GM12872 (cell line): Measurements from ENCODE around the gene SYT15.

Experiments used
- TF ChIP-seq, protein P1 (sequence below): IDR thresholded peaks from 3 replicates; pipeline ENCODE4 v1.5.1; 2011; ENCODE audit warnings: low read depth, mild to moderate bottlenecking, low read length, moderate library complexity; ENCODE audit not compliant: insufficient read depth

The SYT15 gene

DNA sequence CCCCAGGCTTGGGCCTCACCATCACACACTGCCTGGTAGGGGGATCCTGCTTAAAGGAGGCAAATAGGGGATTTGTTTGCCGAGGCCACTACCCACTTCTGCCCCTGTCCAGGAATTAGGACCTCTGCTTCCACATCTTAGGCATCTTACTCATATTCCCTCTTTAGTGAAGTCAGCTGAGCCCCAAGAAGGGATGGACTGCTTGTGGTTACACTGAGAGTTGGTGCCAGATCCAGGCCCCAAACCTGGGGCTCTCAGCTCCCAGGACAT is 20.9 kb upstream of the SYT15 start:
- TF ChIP-seq, protein P1, sequence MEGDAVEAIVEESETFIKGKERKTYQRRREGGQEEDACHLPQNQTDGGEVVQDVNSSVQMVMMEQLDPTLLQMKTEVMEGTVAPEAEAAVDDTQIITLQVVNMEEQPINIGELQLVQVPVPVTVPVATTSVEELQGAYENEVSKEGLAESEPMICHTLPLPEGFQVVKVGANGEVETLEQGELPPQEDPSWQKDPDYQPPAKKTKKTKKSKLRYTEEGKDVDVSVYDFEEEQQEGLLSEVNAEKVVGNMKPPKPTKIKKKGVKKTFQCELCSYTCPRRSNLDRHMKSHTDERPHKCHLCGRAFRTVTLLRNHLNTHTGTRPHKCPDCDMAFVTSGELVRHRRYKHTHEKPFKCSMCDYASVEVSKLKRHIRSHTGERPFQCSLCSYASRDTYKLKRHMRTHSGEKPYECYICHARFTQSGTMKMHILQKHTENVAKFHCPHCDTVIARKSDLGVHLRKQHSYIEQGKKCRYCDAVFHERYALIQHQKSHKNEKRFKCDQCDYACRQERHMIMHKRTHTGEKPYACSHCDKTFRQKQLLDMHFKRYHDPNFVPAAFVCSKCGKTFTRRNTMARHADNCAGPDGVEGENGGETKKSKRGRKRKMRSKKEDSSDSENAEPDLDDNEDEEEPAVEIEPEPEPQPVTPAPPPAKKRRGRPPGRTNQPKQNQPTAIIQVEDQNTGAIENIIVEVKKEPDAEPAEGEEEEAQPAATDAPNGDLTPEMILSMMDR, result no peak

DNA sequence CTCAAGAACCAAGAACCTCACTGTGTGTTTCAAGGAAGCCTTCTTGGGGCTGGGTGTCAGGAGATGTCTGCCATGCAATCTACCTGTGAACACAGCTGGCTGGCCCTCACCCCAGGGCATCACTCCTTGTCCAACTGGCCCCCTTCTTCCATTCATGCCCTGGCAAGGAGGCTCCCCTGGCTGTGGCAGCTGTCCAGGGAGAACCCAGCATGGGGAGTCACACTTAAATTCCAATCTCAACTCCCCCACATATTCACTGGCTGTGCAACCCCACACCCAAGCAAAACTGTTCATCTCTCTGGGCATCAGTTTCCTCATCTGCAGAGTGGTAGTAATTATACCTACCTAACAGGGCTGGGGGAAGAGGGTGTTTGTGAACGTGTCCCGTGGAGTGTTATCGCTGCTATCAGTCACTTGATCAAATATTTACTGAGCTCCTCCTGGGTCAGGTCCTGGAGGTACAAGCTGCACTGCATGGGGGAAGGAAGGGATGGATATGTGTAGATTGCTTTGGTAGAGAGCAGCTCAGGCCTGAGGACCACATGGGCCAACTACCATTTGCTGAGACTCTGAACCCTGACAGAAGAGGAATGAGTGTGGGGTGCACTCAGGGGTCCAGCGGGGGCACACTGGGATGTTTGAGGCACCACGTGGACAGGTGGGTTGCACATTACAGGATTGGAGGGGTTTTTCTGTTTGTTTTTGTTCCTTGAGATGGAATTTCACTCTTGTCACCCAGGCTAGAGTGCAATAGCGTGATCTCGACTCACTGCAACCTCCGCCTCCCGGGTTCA is 20.3 kb upstream of the SYT15 start:
- TF ChIP-seq, protein P1, result no peak

DNA sequence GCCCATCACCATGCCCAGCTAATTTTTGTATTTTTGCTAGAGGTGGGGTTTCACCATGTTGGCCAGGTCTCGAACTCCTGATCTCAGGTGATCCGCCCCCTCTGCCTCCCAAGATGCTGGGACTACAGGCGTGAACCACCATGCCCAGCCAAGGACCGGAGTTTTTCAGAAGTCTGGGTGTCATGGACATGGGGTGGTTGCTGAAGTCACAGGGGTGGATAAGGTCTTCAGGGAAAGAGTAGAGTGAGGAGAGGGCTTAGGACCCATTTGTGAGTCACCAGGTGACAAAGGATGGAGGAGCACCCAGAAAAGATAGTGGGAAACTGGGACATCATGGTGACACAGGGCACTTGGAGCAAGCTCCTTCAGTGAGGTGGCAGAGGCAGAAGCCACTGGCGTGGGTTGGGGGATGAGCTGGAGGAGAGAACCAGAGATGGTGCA is 19.7 kb upstream of the SYT15 start:
- TF ChIP-seq, protein P1, result no peak

DNA sequence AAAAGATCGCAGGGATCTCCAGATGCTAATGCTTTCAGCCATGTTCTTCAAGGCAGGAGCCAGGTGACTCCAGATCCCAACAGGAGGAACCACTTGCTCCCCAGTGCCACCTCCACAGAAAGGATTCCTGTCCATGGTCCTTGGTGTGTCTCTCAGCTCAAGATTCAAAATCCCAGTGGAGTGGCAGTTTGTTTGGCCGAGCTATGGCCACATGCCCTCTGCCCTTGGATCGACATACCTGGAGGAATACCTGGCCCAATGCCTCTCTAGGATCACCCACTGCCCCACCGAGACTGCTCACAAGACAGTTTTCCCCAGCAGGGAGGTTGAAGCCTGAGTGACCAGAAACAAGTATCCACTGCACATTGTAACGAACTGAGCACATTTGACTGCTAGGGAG is 18.5 kb upstream of the SYT15 start:
- TF ChIP-seq, protein P1, result no peak

DNA sequence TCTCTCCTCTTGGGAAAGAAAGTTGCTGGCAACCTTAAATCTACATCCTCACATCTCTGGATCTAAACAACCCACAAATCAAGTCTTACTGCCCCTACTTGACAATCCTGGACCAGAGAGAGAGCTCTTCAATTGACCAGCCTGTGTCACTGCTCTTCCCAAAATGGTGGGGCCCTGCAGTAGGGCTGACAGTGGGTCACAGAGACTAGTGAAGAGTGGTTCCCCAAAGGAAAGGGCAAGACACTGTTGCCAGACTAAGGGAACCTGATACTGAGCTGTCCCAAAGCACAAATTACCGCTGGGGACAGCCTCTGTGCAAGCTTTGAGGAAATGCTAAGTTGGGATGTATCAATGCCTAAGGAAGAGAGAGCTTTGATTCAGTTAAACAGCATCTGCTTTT is 18.0 kb upstream of the SYT15 start:
- TF ChIP-seq, protein P1, result no peak

DNA sequence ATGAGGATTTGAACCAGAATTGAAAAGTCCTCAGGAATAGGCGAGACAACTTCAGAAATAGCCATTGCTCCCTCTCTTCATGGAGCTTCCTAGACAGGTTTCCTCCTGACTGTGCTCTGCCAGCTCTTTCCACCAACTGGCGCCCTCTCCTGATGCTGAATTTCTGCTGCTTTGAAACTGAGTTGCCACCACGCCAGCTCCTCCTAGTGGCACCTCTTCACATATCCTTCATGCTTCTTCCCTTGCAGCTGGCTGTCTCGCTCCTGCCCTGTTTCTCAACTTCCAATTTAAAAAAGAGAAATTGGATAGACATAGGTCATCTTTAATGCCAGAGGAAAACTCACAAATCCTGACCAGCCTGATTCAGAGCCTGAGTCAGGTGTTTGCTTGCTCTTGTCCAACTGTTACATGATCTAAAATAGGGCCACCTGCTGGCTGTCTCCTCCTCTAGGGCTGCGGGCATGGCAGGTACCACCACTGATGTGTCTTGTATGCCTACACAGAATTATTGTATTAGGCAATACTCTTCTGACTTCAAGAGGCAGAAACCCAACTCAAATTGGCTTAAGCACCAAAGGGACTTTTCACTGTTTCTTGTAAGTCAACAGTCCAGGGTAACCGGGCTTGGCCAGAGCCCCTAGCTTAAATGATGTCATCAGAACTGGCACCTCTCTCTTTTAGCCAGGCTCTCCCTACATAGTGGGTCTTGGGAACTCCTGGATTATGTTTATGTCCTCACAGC is 13.2 kb upstream of the SYT15 start:
- TF ChIP-seq, protein P1, result peak; percentile 73
